H1 (cell line): ENCODE measurements around the gene TMEM203. TPM values are rescaled to one million over a fixed set of nuclear protein-coding genes. Genes with fewer than 3 reads are reported as not detected.

ENCODE experiments used
- CTCF ChIA-PET: fragments of 300-600 bp; sonication (Branson Sonifier 250); formaldehyde crosslinking; loops from one replicate; lab custom pipeline; 2021; ENCODE audit not compliant: partially characterized antibody; lab: Charles Lee
- POLR2A ChIA-PET: fragments of 300-600 bp; sonication (Branson Sonifier 250); formaldehyde crosslinking; loops from one replicate; lab custom pipeline; 2021; ENCODE audit warnings: inconsistent platforms; ENCODE audit not compliant: partially characterized antibody; lab: Charles Lee
- DNase-seq, 2 experiments: peaks; one replicate each; pipeline versions ENCODE4 v3.0.0 to v3.0.0-alpha.2; 2010 to 2022; ENCODE audit warnings: low spot score in 2 of 2, low read depth in 1 of 2, mixed read lengths in 1 of 2
- FAIRE-seq: peaks from 2 replicates; lab custom pipeline; 2011; peaks lifted over from hg19 to GRCh38; lab: Jason Lieb, UNC
- H2AFZ ChIP-seq: 2 replicates; pipeline ENCODE4 v1.8.1; 2012; ENCODE audit warnings: low read length, inconsistent platforms
- H2AK5ac ChIP-seq: 2 replicates; pipeline ENCODE4 v1.6.1; 2013; ENCODE audit warnings: low read depth, low read length
- H2BK120ac ChIP-seq: replicated peaks from 2 replicates; pipeline ENCODE3; 2013; ENCODE audit warnings: low read depth, low read length, inconsistent platforms
- H2BK12ac ChIP-seq: 2 replicates; pipeline ENCODE4 v1.6.1; 2013; ENCODE audit warnings: low read depth, low read length
- H2BK15ac ChIP-seq: 2 replicates; pipeline ENCODE4 v1.6.1; 2013; ENCODE audit warnings: low read length
- H2BK20ac ChIP-seq: 2 replicates; pipeline ENCODE4 v1.6.1; 2013; ENCODE audit warnings: low read length
- H2BK5ac ChIP-seq: 2 replicates; pipeline ENCODE4 v1.6.1; 2013; ENCODE audit warnings: low read depth, low read length
- H3K14ac ChIP-seq: 2 replicates; pipeline ENCODE4 v1.6.1; 2013; ENCODE audit warnings: inconsistent platforms; ENCODE audit not compliant: insufficient read length
- H3K18ac ChIP-seq: 2 replicates; pipeline ENCODE4 v1.6.1; 2013; ENCODE audit warnings: low read length; ENCODE audit errors: extremely low read depth
- H3K23ac ChIP-seq: 2 replicates; pipeline ENCODE4 v1.6.1; 2013; ENCODE audit warnings: inconsistent platforms; ENCODE audit not compliant: insufficient read length
- H3K23me2 ChIP-seq: 2 replicates; pipeline ENCODE4 v1.6.1; 2013; ENCODE audit warnings: low read depth, low read length
- H3K27ac ChIP-seq: 2 replicates; pipeline ENCODE4 v1.6.1; 2011; ENCODE audit warnings: low read depth, low read length, inconsistent platforms
- H3K27me3 ChIP-seq, 4 experiments: replicated peaks in 1 of 4; 1 replicate in 1 of 4; 2 replicates in 3 of 4; pipeline versions ENCODE4 v1.6.1 to v1.8.1; 2011 to 2013; ENCODE audit warnings: low read length in 3 of 4, mild to moderate bottlenecking in 3 of 4, inconsistent platforms in 2 of 4, mixed read lengths in 2 of 4, moderate library complexity in 1 of 4; ENCODE audit not compliant: control insufficient read depth in 3 of 4, insufficient read depth in 3 of 4; ENCODE audit errors: extremely low read depth in 1 of 4
- H3K36me3 ChIP-seq, 4 experiments: 2 replicates each; pipeline versions ENCODE4 v1.6.1 to v1.8.1; 2011 to 2013; ENCODE audit warnings: mild to moderate bottlenecking in 4 of 4, low read length in 3 of 4, moderate library complexity in 2 of 4, control low read depth in 1 of 4, inconsistent platforms in 1 of 4; ENCODE audit not compliant: insufficient read depth in 4 of 4, control insufficient read depth in 2 of 4
- H3K4ac ChIP-seq: replicated peaks from 2 replicates; pipeline ENCODE3; 2013; ENCODE audit warnings: low read length, low read depth, mixed read lengths, inconsistent platforms; ENCODE audit not compliant: insufficient read length
- H3K4me1 ChIP-seq, 4 experiments: replicated peaks in 1 of 4; 1 replicate in 1 of 4; 2 replicates in 3 of 4; pipeline versions ENCODE4 v1.6.1 to v1.8.1; 2011 to 2013; ENCODE audit warnings: low read length in 3 of 4, inconsistent platforms in 2 of 4, mixed read lengths in 1 of 4; ENCODE audit not compliant: insufficient read depth in 4 of 4, control insufficient read depth in 3 of 4
- H3K4me2 ChIP-seq, 2 experiments: 2 replicates each; pipeline versions ENCODE4 v1.6.1 to v1.8.1; 2011 to 2013; ENCODE audit warnings: low read depth in 2 of 2, low read length in 2 of 2, control low read depth in 1 of 2, inconsistent platforms in 1 of 2, mild to moderate bottlenecking in 1 of 2; ENCODE audit not compliant: insufficient read depth in 1 of 2
- H3K4me3 ChIP-seq, 4 experiments: fragments of 200-600, 300-600 bp in 1 of 4; sonication (generic), shearing (Covaris generic), sonication (Bioruptor Twin) in 1 of 4; 2 replicates each; pipeline versions ENCODE4 v1.5.1 to v1.8.1; 2011 to 2016; ENCODE audit warnings: low read length in 4 of 4, low read depth in 3 of 4, control low read depth in 2 of 4, inconsistent platforms in 2 of 4, mild to moderate bottlenecking in 2 of 4, mixed read lengths in 1 of 4, moderate library complexity in 1 of 4; ENCODE audit not compliant: insufficient read depth in 2 of 4; ENCODE audit errors: extremely low read depth in 1 of 4
- H3K56ac ChIP-seq: replicated peaks from 2 replicates; pipeline ENCODE3; 2013; ENCODE audit warnings: low read depth, mild to moderate bottlenecking, mixed read lengths, low read length, inconsistent platforms; ENCODE audit not compliant: insufficient read length
- H3K79me1 ChIP-seq: 2 replicates; pipeline ENCODE4 v1.6.1; 2013; ENCODE audit warnings: low read depth, low read length, control low read depth
- H3K79me2 ChIP-seq, 2 experiments: 2 replicates each; pipeline versions ENCODE4 v1.6.1 to v1.8.1; 2012 to 2013; ENCODE audit warnings: low read length in 2 of 2, mild to moderate bottlenecking in 2 of 2, inconsistent platforms in 1 of 2; ENCODE audit not compliant: insufficient read depth in 2 of 2, control insufficient read depth in 1 of 2
- H3K9ac ChIP-seq, 4 experiments: replicated peaks in 1 of 4; 1 replicate in 1 of 4; 2 replicates in 3 of 4; pipeline versions ENCODE4 v1.6.1 to v1.8.1; 2011 to 2013; ENCODE audit warnings: low read depth in 3 of 4, low read length in 3 of 4, control low read depth in 2 of 4, mild to moderate bottlenecking in 2 of 4, moderate library complexity in 2 of 4, inconsistent platforms in 1 of 4; ENCODE audit errors: extremely low read depth in 1 of 4
- H3K9me3 ChIP-seq, 2 experiments: 2 replicates each; pipeline versions ENCODE4 v1.6.1 to v1.8.1; 2012 to 2013; ENCODE audit warnings: mild to moderate bottlenecking in 2 of 2, moderate library complexity in 2 of 2, control low read depth in 1 of 2, inconsistent platforms in 1 of 2, low read depth in 1 of 2, low read length in 1 of 2, mixed read lengths in 1 of 2; ENCODE audit not compliant: insufficient read depth in 2 of 2
- H4K20me1 ChIP-seq, 2 experiments: replicated peaks in 1 of 2; 2 replicates each; pipeline versions ENCODE3 to v1.8.1; 2011 to 2013; ENCODE audit warnings: inconsistent platforms in 2 of 2, low read length in 2 of 2, mild to moderate bottlenecking in 1 of 2; ENCODE audit not compliant: insufficient read depth in 2 of 2, control insufficient read depth in 1 of 2
- H4K5ac ChIP-seq: 2 replicates; pipeline ENCODE4 v1.6.1; 2013; ENCODE audit warnings: low read length, low read depth, mixed read lengths, inconsistent platforms; ENCODE audit not compliant: insufficient read length
- H4K8ac ChIP-seq: 2 replicates; pipeline ENCODE4 v1.8.0; 2013; ENCODE audit warnings: mild to moderate bottlenecking, moderate library complexity, low read length, inconsistent platforms; ENCODE audit not compliant: insufficient read depth; ENCODE audit errors: extremely low read depth
- H4K91ac ChIP-seq: replicated peaks from 2 replicates; pipeline ENCODE3; 2013; ENCODE audit warnings: low read length, mixed read lengths, inconsistent platforms; ENCODE audit not compliant: insufficient read length
- CBX5 ChIP-seq: fragments of 300-800, 300-1000 bp; sonication (generic); IDR thresholded peaks from 2 replicates; pipeline ENCODE4 v1.7.1; 2016; ENCODE audit warnings: antibody characterized with exemption, low read length, low read depth
- CTCF ChIP-seq, 3 experiments: IDR thresholded peaks; 1 replicate in 2 of 3; 2 replicates in 1 of 3; pipeline versions ENCODE4 v1.5.1 to v1.6.1; 2011; ENCODE audit warnings: low read length in 3 of 3, mild to moderate bottlenecking in 3 of 3, inconsistent platforms in 2 of 3, low read depth in 1 of 3, moderate library complexity in 1 of 3; ENCODE audit not compliant: insufficient read depth in 1 of 3; ENCODE audit errors: control extremely low read depth in 1 of 3
- EZH2 ChIP-seq: fragments of 200-600 bp; sonication (generic); IDR thresholded peaks from 2 replicates; pipeline ENCODE4 v1.7.1; 2012; ENCODE audit warnings: low read depth, mild to moderate bottlenecking, moderate library complexity, low read length, inconsistent platforms; ENCODE audit not compliant: severe bottlenecking
- NRF1 ChIP-seq: IDR thresholded peaks from 2 replicates; pipeline ENCODE4 v1.6.1; 2011; ENCODE audit warnings: mild to moderate bottlenecking, low read depth, low read length, improper control_type of control experiment
- RNF2 ChIP-seq: fragments of 200-900, 300-1000 bp; sonication (generic); IDR thresholded peaks from 2 replicates; pipeline ENCODE4 v1.7.1; 2016; ENCODE audit warnings: borderline replicate concordance, low read depth, mild to moderate bottlenecking, antibody characterized with exemption, low read length; ENCODE audit not compliant: poor library complexity, severe bottlenecking; ENCODE audit errors: missing control alignments
- SP2 ChIP-seq: IDR thresholded peaks from 2 replicates; pipeline ENCODE4 v1.6.1; 2012; ENCODE audit warnings: mild to moderate bottlenecking, low read length, inconsistent platforms
- SRF ChIP-seq: IDR thresholded peaks from 2 replicates; pipeline ENCODE4 v1.6.1; 2011; ENCODE audit warnings: mild to moderate bottlenecking, low read depth, low read length, moderate library complexity
- SUZ12 ChIP-seq: fragments of 200-600 bp; sonication (generic); IDR thresholded peaks from 2 replicates; pipeline ENCODE4 v1.6.1; 2012; ENCODE audit warnings: mild to moderate bottlenecking, inconsistent platforms, low read length, moderate library complexity, mixed read lengths
- TCF12 ChIP-seq: IDR thresholded peaks from 2 replicates; pipeline ENCODE4 v1.6.1; 2011; ENCODE audit warnings: low read depth, mild to moderate bottlenecking, low read length
- YY1 ChIP-seq: IDR thresholded peaks from 2 replicates; pipeline ENCODE4 v1.6.1; 2011; ENCODE audit warnings: low read depth, mild to moderate bottlenecking, low read length
- WGBS, 2 experiments: shearing (Covaris generic) in 1 of 2; methylation state at CpG; one replicate each; pipeline versions ENCODE4 v1.1.6 to v1.1.7; 2013 to 2015; ENCODE audit warnings: low lambda C conversion rate in 2 of 2, mixed read lengths in 2 of 2, inconsistent platforms in 1 of 2, low coverage in 1 of 2, missing lambda C conversion rate in 1 of 2; ENCODE audit not compliant: insufficient replicate concordance in 2 of 2, insufficient coverage in 1 of 2, insufficient read length in 1 of 2; ENCODE audit errors: extremely low coverage in 1 of 2, missing lambda C conversion rate in 1 of 2; 5-methylcytosine and 5-hydroxymethylcytosine counted together
- polyA plus RNA-seq, 7 experiments: library from polyadenylated mRNA; depleted of rRNA in 3 of 7; stranded (reverse) in 5 of 7; unstranded in 2 of 7; fragments of >200 nt in 5 of 7; fragments of 200-250 nt in 2 of 7; gene quantifications; 1 replicate in 5 of 7; 2 replicates in 1 of 7; 4 replicates in 1 of 7; pipeline versions ENCODE4 v1.2.1 to v1.2.3, GENCODE V29; 2011 to 2013; ENCODE audit warnings: missing spikeins in 2 of 7, mixed read lengths in 2 of 7
- total RNA-seq: library from RNA; stranded (reverse); fragmentation: NEBNext Ultra II Directional; extraction: Animal tissue kit (Norgen Biotek cat#: 25700); gene quantifications from 2 replicates; pipeline ENCODE4 v1.2.1, GENCODE V29; 2021

Gene TMEM203
- total and polyA plus RNA-seq, 2 of the 8 experiments (the other 6 are each of a cell fraction or from before 2014, with no cell fraction given), result 44.1 to 57.1 TPM

GRCh38 chr9:137192448-137192780, 13.0 kb downstream of the TMEM203 start:
- ChIA-PET POLR2A (interaction anchor here (0.6 to 11.0 kb wide), 7 partner anchors 10 to 67 kb away, joined by 3 to 107 read pairs (median 3); partner anchors contain the start of genes NDOR1, RNF224, TMEM203 and TUBB4B), CTCF (interaction anchor here (1.1 to 14.0 kb wide), 5 partner anchors 15 to 62 kb away, joined by 3 to 204 read pairs (median 4); partner anchors contain the start of genes CYSRT1, LRRC26, RNF208 and RNF224)
- Histone ChIP-seq H3K4me3 (no peak overlapping the region), H2BK5ac (no peak overlapping the region), H3K36me3 (peaks cover 0 to 4% (median 1%) of the 10 kb centered on the region in 4 experiments; a peak in 2 of 8 replicates), H4K91ac (no peak overlapping the region), H3K9me3 (no peaks in the 10 kb centered on the region), H3K4ac (no peak overlapping the region), H3K27ac (no peak overlapping the region), H2BK15ac (no peak overlapping the region), H3K9ac (no peak overlapping the region), H3K79me1 (peaks cover 10% of the 10 kb centered on the region), H2BK20ac (no peak overlapping the region), H3K23ac (no peak overlapping the region), H2BK12ac (no peak overlapping the region), H3K18ac (no peak overlapping the region), H4K20me1 (peaks cover 15 to 32% of the 10 kb centered on the region in 2 experiments), H2BK120ac (no peak overlapping the region), H3K4me1 (peaks cover 0 to 29% (median 9%) of the 10 kb centered on the region in 4 experiments; a peak in 6 of 7 replicates), H4K8ac (peak overlapping the region; percentile 46; the same call in 1 of the 2 replicates), H3K23me2 (peaks cover 8% of the 10 kb centered on the region; the same call in 1 of the 2 replicates), H3K56ac (no peak overlapping the region), H4K5ac (no peak overlapping the region), H3K79me2 (peaks cover 0 to 24% of the 10 kb centered on the region in 2 experiments; a peak in 1 of 4 replicates), H3K27me3 (no peaks in the 10 kb centered on the region), H3K4me2 (no peak overlapping the region), H2AK5ac (no peak overlapping the region), H3K14ac (no peak overlapping the region), H2AFZ (no peak overlapping the region)
- FAIRE-seq (no peak), DNase-seq (no peak)
- WGBS, 2 experiments, result 88% methylated on average over 10 of the region's 10 CpGs; no CpG with 5 or more reads in 1 of the 2 experiments
- no peak for TF ChIP-seq YY1
- TF ChIP-seq EZH2, result no peak
- TF ChIP-seq SP2, result no peak
- no peak for TF ChIP-seq TCF12
- no peak for TF ChIP-seq CTCF (IDR thresholded peaks at IDR 0.05; ENCODE audit: control extremely low read depth in 1 of 3, insufficient read depth in 1 of 3, low read depth in 1 of 3, low read length in 3 of 3)
- no peak for TF ChIP-seq SUZ12
- no peak for TF ChIP-seq RNF2
- TF ChIP-seq SRF, result no peak
- TF ChIP-seq NRF1, result no peak
- no peak for TF ChIP-seq CBX5
